Stimulated activated CD4-positive, alpha-beta T cell treated with anti-CD3 and anti-CD28 coated beads, Interleukin-12 subunit alpha, Interleukin-12 subunit beta, amount 100 ng/mL, for 24 hours (primary cell): ENCODE results near the gene IL18R1.

Source experiments
- DNase-seq, 2 experiments: peaks; one replicate each; pipeline ENCODE4 v3.0.0-alpha.2; 2020; ENCODE audit warnings: low read depth in 2 of 2

IL18R1 gene

DNA sequence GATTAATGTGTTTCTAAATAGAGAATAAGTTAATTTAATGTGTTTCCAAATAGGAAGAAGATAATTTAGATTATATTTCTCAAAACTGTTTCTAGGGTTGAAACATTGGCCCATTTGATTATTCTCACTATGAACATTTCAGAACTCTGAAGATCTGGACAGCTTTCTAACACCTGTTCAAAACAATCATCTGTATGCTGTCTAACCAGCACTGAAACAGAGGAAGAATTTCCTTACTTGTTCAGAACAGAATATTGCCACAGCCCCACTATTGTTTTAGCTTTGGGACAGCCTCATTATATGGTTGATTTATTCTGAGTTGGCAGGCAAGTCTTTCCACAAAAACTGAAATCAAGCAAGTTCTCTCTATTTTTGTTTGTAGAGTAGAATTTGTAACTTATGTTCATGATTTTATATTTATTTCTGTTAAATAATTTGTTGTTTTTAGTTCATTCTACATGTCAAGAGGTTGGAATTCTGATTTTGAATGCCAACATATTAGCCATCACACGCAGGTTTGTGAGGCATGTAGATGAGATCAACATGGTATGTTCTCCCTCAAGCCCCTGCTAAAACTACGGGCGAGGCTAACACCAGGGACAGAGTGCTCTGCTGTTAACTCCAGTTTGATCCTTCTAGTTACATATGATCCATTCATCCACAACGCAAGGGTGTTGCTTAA lies 78.5 kb downstream of the IL18R1 start:
- no peak for DNase-seq

DNA sequence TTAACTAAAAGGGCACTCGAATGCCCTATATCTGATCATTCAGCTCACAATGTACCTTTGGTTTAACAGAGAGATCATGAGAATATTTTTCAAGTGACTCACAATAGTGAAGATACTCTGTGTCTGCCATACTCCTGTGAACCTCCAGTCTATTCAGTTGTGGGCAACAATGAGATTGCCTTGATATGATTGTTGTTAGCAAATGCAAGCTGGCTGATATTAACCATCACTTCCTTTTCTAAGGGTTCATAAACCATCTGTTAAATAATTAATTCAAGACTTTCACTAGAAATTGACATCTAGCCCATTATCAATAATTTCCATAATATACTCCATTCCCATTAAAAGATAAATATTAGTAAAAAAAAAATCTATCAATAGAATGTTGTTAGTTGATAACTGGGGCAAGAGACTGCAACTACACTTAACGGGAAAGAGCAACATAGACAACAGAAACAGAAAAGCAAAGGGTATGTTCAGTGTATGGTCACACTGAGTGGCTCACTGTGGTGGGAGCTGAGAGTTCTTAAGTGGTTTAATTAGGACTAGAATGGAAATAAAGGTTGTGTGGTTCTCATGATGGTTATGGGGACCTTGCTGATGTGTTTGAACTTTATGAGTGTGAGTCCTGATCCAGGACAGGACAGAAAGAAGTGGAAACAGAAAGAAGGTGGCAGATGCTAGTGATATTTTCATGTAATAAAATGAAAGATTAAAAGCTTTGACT lies 79.2 kb downstream of the IL18R1 start:
- DNase-seq = no peak

DNA sequence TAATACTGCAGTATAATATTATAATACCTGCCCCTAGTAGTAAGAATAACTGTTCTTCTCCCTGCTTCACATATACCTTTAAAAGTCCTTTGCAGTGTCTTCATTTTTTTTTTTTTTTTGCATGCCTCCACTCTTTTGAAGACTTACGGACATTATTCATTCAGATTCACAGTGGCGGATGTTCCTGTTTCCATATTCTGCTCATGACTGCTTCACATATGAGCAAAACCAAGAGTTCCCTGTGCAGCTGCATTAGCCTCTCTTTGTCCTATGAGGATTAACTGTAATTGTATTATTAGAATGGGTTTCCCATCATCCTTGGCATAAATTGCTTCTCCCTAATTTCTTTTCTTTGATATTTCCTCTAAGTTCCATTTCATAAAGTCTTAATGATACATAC lies 80.1 kb downstream of the IL18R1 start:
- DNase-seq = no peak

DNA sequence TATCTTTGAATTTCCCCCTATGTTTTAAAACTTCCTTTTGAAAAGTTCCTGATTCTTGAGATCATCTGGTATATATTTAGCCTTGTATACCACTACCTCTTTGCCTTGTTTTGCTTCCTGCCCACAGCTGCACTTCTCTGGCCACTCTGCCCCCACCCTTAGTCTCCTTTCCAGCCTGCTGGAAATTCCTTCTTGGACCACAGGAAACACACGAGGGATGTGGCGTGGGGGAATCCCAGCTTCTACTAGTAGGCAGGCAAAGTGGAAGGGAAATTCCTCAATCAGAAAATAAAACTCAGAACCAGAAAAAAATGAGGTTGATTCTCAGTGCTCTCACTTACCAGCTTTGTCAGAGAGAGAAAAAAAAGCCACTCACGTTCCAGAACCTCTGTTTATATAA lies 80.7 kb downstream of the IL18R1 start:
- peak in 1 of 2 experiments; percentile 26 for DNase-seq

DNA sequence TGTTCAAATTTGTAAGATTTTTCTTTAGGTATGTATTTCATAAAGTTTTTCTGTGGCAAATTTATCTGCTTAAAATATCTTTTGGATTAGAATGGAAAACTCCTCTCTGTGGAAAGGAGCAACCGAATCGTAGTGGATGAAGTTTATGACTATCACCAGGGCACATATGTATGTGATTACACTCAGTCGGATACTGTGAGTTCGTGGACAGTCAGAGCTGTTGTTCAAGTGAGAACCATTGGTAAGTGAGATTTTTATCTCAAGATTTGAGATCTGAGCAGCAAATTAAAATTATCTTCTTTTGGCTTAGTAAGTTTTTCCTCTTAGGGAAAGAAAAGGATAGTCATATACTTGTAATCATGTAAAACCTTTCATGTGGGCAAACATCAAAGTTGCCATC lies 81.5 kb downstream of the IL18R1 start:
- no peak for DNase-seq

DNA sequence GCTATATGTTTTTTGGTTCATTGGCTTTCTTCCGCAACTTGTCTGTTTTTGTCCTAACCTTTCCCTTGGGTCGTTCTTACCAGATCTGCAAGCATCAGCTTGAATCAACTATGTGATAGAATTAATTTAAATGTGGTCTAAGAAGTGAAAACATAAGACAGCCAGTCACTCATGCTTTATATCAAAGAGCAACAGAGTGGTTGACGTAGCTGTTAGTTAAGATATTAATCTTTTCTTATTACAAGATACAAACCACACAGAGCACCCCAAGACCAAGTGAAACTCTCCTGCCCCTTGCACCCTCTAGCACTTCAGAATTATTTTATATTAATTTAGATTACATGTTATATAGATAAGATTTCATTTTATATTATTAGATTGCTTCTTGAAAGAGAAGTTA lies 82.5 kb downstream of the IL18R1 start:
- no peak for DNase-seq

DNA sequence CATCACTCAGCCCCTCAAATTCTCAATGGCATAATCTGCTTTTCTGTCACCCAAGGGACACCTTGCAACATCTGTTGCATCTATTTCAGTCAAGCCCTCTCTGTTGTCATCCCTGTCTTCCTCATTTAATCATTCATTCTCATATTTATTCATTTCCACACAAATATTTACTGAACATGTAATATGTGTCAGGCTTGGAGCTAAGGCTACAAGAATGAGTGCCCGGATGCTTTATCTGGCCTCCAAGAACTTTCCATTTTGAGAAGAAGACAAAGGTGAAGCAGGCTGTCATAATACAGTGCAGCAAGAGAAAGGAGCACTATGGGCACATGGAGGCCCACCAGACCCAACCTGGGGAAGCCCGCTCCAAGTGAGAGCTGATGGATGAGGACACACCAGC lies 83.0 kb downstream of the IL18R1 start:
- no peak for DNase-seq

DNA sequence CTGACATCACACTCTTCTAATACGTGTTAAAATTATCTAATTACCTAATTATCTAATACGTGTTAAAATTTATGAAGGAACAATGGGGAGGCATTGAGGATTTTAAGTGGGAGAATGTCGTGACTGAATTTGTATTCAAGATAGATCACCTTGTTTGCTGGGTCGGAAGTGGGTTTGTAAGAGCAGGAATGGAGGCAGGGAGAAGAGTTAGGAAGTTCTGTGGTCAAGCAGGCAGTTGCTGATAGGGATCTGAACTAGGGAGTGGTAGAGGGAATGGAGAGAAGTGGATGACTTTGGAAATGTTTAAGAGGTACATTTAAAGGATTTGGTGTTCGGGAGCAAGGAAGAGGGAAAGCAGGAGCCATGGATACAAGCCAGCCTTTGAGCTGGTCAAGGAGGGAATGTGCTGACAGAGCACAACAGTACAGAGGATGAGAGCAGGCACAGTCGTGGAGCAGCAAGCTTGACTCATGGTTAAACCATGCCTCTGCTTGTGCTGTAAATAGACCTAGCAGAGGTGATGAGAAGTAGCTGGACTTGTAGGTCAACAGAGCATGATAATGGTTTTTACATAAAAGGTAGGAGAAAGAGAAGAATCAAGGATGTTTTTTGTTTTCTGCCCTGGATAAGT lies 83.6 kb downstream of the IL18R1 start:
- DNase-seq = no peak

DNA sequence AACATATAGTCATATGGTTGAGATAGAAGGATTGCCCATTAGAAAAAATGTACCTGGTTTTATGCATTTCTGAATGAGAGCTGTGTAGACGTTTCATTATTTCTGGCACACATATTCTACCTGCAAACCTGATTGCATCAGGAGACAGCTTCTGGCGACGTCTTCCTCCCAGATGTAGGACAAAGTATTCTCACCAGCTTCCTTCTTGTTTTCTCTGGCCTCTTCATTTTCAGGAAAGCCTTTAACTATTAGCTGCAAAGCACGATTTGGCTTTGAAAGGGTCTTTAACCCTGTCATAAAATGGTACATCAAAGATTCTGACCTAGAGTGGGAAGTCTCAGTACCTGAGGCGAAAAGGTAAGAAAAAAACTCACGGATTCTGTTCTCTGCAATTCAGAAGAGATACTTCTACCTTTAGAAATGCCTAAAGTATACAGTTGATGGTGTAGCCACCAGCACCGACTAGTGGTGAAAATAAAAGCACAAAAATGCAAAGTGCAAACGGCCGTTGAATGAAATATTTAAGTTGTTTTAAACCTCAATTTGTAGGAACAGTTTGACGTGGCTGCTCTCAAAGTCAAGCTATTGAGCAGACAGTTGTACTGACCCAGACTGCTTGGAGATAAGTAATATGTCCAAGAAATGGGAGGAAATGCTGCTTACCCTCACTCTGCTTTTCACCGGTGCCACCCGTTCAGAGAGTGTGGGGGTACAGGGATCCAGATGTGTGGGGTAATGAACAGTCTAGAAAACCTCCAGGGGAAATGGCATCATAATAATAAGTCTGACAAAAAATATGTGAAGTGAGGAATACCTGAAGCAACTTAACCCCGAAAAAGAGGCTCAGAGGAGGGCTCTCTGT lies 87.6 kb downstream of the IL18R1 start:
- DNase-seq = peak; percentile 21 to 24

DNA sequence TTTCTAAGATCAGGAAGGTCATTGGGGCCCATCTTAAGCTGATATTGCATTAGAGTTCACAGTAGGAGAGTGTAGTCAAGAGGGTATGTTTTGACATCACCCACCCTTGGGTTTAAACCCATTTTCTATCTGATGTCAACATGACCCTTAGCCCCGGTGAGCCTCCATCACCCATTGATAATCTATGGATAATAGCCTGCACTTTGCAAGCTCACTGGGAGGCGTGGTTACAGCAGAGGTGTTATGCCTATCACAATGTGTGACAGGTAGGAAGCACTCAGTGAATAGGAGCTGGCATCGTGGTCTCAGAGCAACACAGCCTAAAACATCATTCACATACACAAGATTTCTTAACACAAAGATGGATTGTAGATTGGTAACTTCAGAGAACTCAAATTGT lies 88.6 kb downstream of the IL18R1 start:
- DNase-seq = no peak

DNA sequence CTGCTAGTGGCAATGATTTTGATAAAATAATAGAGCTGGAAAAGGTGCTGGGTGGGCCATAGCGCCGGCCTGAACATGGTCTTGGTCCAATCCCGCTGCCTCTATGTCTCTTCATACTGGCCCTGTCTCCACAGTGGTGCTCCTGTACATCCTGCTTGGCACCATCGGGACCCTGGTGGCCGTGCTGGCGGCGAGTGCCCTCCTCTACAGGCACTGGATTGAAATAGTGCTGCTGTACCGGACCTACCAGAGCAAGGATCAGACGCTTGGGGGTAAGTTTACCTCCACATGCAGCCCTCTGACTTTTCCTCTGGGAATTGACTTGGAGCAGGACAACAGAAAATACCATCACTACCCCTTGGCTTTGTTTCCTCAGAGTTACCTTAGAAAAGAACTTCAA lies 91.3 kb downstream of the IL18R1 start:
- no peak for DNase-seq
